GM04504 (cell line): Measurements from ENCODE around the gene IFRD2.
"Not testable (repeated sequence)": the region's sequence is repeated elsewhere in the genome, so short reads cannot be mapped to it uniquely, and the experiment has no call there.

ENCODE experiments used
- DNase-seq: peaks from one replicate; pipeline ENCODE4 v3.0.0-alpha.2; 2012; ENCODE audit warnings: low read depth

The IFRD2 gene

GRCh38 chr3:50299929-50300680 lies 7.9 kb upstream of the IFRD2 start:
- no peak for DNase-seq

- no peak for DNase-seq
Measured at GRCh38 chr3:50299638-50299928, 7.4 kb upstream of the IFRD2 start.

- peak; percentile 99 for DNase-seq
Measured at GRCh38 chr3:50298836-50299637, 6.8 kb upstream of the IFRD2 start, which contains the start of the genes HYAL3 and NAA80. Gene HYAL3, minus strand, starts transcription at chr3:50299405. Its CDS starts 3,803 bp downstream, at chr3:50295602. Gene NAA80, minus strand, starts transcription at chr3:50299405. Its CDS starts 1,942 bp downstream, at chr3:50297463.

GRCh38 chr3:50297896-50298725 lies 5.9 kb upstream of the IFRD2 start:
- no peak for DNase-seq

- no peak for DNase-seq
Measured at GRCh38 chr3:50297384-50297775, 5.2 kb upstream of the IFRD2 start.

GRCh38 chr3:50296721-50297383 lies 4.6 kb upstream of the IFRD2 start:
- DNase-seq: no peak

- DNase-seq: no peak
Measured at GRCh38 chr3:50295553-50296431, 3.6 kb upstream of the IFRD2 start.

GRCh38 chr3:50294492-50295403 lies 2.5 kb upstream of the IFRD2 start:
- DNase-seq: no peak

GRCh38 chr3:50294089-50294488 lies 1.9 kb upstream of the IFRD2 start:
- no peak for DNase-seq

- no peak for DNase-seq
Measured at GRCh38 chr3:50293079-50293801, 1.0 kb upstream of the IFRD2 start.

GRCh38 chr3:50290161-50290641 lies 2.0 kb downstream of the IFRD2 start:
- DNase-seq: no peak

- DNase-seq: no peak
Measured at GRCh38 chr3:50289130-50289529, 3.1 kb downstream of the IFRD2 start.

GRCh38 chr3:50288387-50289007 lies 3.7 kb downstream of the IFRD2 start:
- DNase-seq: no peak

GRCh38 chr3:50287262-50287661 lies 5.0 kb downstream of the IFRD2 start:
- DNase-seq: no peak

- no peak for DNase-seq
Measured at GRCh38 chr3:50286322-50287227, 5.7 kb downstream of the IFRD2 start.

- not testable (repeated sequence) for DNase-seq
Measured at GRCh38 chr3:50284121-50284520, 8.1 kb downstream of the IFRD2 start.

- no peak for DNase-seq
Measured at GRCh38 chr3:50279255-50280016, 12.8 kb downstream of the IFRD2 start.
